Skin epidermis (tissue), 12 donors: ENCODE results near the gene VANGL2.
A peak's percentile ranks its signal among the peaks of the same experiment; 100 is the strongest.
"Not testable (repeated sequence)": the region's sequence is repeated elsewhere in the genome, so short reads cannot be mapped to it uniquely, and the experiment has no call there.

ENCODE experiments used
- H3K27ac ChIP-seq, 21 experiments: fragments of 200-600 bp; sonication (generic) in 11 of 21; one replicate each; pipeline ENCODE4 v1.5.0; 2020; ENCODE audit warnings: mild to moderate bottlenecking in 3 of 21, inconsistent platforms in 2 of 21, moderate library complexity in 2 of 21
- H3K4me3 ChIP-seq, 7 experiments: fragments of 200-600 bp; sonication (generic) in 2 of 7; one replicate each; pipeline ENCODE4 v1.5.0; 2020; ENCODE audit warnings: inconsistent platforms in 2 of 7, mild to moderate bottlenecking in 2 of 7, moderate library complexity in 1 of 7

The VANGL2 gene

DNA sequence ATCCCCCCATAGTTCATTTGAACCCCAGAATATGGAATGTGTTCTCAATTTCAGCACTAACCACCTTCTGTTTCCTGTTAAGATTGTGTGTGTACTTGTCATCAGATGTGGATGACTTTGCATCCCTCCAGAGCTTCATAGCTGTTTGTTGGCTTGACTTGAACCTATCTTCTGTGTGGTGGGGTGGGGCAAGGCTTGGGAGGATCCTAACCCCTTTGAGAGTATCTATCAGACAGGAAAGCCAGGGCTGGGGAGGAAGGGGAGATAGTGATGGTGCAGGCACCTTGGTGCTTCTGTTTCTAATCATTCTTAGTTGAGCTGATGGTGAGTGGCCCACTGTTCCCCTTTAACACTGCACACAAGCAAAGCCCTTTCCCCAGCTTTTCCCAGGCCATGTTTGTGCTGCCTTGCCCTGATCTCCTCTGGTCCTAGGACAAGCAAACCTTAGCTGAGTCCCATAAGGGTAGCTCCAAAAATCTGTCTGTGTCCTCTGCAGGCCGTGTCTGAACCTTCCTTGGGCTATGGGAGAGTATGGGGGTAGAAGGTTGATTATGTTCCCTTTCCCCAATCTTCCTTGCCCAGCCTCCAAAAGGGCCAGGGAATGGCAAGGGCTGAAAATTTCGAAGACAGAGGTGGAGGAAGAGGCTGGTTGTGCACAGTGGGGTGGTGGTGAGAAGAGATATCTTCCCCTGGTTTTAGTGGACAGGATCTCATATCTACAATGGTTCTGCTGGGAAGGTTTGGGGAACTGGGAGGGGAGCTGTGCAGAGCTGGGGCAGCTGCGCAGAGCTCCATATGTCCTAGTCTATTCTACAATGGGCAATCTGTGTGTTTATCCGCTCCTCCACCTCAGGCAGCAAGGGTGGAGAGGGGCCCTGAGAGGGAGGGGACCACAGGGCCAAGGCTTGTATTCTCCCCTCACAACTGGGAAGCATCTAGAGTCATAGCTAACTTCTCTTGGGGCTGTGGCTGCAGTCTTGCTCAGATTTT, 32.1 kb upstream of the VANGL2 start:
- no peak overlapping the region for H3K27ac ChIP-seq
- no peak overlapping the region for H3K4me3 ChIP-seq

DNA sequence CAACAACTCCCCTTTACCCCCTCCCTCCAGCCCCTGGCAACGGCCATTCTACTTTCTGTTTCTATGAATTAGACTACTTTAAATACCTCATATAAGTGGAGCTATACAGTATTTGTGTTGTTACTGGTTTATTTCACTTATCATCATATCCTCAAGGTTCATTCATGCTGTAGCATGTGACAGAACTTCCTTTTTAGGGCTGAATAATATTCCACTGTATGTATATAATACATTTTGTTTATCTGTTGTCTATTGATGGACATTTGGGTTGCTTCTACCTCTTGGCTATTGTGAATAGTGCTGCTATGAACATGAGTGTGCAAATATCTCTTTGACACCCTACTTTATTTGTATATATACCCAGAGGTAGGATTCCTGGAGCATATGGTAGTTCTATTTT, 31.3 kb upstream of the VANGL2 start:
- Histone ChIP-seq H3K4me3 (no peak overlapping the region), H3K27ac (no peak overlapping the region)

DNA sequence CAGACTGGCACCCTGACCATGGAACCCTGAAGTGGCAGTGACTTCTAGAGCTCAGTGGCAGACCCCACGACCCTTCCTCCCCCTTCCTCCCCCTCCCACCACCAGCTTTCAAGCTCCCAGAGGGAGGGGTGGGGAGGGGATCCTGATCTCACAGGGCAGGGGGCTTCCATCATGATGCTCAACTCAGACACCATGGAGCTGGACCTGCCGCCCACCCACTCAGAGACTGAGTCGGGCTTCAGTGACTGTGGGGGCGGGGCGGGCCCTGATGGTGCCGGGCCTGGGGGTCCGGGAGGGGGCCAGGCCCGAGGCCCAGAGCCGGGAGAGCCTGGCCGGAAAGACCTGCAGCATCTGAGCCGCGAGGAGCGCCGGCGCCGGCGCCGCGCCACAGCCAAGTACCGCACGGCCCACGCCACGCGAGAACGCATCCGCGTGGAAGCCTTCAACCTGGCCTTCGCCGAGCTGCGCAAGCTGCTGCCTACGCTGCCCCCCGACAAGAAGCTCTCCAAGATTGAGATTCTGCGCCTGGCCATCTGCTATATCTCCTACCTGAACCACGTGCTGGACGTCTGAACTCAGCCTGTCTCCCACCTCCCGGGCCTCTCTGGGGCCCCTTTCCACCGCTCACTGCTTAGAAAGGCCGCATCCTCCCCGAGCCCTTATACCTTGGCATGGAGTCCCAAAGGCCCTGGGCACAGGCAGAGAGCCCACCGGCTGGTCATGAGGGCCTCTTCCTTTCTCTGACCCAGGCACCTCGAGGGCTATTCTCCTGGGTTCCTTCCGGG, 29.6 kb upstream of the VANGL2 start:
- Histone ChIP-seq H3K27ac (no peak overlapping the region), H3K4me3 (no peak overlapping the region)

DNA sequence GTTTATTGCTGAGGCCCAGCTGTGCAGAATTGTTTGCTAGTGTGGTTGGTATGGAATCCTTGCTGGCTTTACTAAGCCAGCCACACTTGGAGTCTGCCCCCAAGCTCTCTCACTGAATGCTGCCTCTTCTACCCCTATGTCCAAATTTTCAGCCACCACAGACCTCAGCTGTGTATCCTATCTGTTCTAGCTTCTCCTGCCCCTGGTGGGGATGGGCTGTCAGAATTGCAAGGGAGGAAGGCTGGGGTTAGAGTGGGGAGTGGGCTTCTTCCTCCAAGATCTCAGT, 29.1 kb upstream of the VANGL2 start:
- Histone ChIP-seq H3K27ac (no peak overlapping the region), H3K4me3 (no peak overlapping the region)

DNA sequence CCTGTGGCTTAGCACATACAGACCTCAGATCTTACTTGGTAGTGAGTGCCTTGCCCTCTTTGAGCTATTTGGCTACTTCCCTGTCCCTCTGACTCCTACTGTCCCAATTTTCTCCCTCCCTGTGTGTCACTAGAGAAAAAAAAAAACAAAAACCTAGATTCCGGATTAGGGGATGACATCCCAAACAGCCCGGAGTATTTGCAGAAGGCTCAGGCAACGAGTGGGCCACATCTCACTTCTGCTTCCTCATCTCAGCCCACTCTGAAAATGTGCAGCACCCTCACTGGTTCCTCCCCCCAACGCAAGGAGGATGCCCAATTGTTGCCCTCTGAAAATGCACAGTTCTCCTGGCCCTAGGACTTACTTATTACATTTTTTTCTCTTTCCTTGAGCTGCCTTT, 28.6 kb upstream of the VANGL2 start:
- no peak overlapping the region for H3K4me3 ChIP-seq
- no peak overlapping the region for H3K27ac ChIP-seq

DNA sequence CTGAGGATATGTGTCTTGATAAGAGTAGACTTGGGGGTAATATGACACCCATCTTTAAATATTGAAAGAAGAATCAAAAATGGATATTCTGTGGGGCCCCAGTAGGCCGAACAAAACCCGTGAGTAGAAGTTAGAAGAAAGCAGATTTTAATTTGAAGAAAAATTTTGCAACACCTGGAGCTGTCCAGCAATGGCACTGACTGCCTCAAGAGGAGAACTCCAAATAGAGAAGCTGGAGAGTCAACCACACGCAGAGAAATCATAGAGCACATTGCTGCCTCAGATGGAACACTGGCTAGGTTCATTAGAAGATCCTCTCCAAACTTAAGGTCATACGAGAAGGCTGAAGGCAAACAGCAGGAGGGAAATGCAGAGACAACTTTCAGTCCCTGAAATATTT, 26.7 kb upstream of the VANGL2 start:
- Histone ChIP-seq H3K4me3 (no peak overlapping the region), H3K27ac (no peak overlapping the region)

DNA sequence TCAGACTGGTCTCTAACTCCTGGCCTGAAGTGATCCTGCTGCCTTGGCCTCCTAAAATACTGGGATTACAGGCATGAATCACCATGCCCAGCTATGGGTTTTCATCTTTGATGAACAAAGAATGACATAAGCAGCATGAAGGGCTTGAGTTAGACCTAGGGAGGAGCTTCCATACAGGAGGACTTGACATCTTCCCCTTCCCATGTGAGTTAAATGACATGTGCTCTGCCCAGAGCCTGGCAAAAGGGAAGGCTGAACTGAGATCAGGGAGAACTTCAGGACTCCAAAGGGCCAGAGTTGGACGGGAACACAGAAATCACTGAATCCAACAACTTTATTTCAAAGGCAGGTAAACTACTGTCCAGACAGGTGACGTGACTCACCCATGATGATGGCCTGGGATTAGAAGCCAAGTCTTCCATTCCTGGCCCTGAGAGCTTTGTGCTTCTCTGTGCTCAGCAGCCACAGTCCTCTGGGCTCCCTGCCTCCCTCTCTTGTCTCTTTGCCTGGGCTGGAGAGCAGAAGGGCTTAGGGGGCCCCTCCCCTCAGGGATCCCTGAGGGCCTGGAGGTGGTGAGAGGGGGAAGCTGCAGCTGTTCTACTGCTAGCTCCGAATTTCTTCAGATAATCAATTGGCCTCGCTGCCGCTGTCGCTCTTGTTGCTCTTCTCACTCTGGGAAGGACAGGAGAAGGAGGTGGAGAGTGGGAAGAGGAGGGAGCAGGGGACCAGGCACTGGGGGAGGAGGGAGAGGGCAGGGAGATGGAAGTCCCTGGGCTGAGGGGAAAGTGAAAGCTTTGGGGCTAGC, 25.9 kb upstream of the VANGL2 start:
- peak overlapping the region in 6 of 21 experiments; percentile 1 to 48 (median 40) for H3K27ac ChIP-seq
- no peak overlapping the region for H3K4me3 ChIP-seq

DNA sequence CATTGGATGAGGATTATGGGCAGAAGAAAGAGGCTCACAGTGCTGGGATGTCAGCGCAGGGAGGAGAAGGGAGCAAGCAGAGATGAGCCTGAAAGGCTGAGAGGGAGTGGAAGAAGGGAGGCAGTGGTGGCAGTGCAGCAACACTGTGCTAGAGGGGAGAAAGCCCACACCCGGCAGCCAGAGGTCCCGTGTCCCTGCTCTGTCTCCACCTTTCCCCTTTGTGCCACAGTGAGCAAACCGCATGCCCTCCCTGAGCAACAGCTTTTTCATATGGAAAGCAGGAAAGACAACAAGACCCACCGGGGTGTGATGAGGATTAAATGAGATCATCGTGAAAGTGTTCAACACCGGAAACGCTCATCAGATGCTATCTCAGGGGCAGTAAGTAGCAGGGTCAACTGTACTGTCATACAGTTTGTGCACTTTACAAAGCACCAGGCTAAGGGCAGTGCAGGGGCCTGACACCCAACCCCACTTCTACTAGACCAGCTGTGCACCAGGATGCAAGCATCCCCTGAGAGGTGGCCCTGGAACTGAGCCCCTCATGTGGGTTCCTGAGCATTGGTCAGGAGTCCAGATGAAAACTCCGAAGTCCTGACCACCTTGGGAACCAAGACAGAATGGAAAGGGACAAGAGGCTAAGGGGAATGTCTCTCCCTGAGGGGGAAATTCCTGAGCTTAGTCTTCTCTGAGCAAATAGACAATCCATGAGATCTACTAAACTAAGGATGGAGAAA, 24.4 kb upstream of the VANGL2 start:
- Histone ChIP-seq H3K27ac (peak overlapping the region in 11 of 21 experiments; percentile 4 to 55 (median 29)), H3K4me3 (no peak overlapping the region)

DNA sequence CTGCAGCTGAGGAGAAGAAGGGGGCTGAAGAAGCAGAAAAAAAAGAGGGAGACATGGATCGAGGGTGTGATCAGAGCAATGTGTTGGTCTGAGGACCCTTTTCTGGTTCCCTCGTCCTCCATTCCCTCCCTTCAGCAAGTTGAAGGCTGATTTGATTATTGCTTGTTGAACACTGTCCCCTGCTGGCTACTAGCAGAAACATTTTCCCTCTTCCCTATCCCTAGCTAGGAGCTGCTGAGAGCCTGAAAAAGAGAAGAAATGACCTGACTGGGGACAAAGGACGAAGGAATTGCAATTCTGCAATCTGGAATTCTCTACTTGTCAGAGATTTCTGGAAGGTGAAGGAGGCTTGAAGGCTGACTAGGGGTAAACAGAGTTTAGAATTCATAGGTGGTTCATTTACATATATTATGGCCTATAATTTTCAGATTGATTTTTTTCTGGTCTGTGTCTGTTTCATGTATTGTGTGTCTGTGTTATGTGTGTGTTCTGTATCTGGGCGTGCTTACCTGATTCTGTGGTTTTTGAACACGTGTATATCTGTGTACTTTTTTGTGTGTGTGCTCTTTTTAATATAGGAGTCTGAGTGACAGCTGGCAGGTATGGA, 23.7 kb upstream of the VANGL2 start:
- H3K27ac ChIP-seq, result peak overlapping the region in 4 of 21 experiments; percentile 4 to 52 (median 27)
- H3K4me3 ChIP-seq, result no peak overlapping the region

DNA sequence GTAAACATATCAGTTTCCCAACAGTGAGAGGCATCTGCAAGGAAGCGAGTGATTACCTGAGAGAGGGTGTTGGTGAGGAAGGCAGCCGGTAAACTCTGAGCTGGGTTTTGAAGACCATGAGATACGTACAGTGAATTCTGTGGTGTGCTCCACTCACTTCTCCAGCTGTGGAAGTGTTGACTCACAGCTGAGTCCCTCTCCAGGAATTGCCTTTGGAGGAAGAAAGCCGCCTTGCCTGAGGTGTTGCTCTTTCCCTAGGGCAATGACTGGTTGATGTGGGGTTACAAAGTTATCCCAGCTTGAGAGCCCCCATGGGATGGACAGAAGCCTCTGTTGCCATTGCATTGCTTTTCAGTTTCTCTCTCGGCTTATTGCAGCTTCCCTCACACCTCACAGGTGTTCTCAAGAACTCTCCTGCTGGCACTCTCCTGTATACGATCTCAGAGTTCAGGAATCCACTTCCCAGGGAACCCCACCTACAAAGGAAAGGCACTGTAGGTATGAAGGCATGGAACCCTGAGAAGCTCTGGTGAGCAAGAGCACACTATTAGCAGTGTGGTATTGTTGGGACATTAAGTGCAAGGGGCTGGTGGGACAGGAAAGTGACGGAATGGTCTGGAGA, 22.7 kb upstream of the VANGL2 start:
- Histone ChIP-seq H3K27ac (no peak overlapping the region), H3K4me3 (no peak overlapping the region)

DNA sequence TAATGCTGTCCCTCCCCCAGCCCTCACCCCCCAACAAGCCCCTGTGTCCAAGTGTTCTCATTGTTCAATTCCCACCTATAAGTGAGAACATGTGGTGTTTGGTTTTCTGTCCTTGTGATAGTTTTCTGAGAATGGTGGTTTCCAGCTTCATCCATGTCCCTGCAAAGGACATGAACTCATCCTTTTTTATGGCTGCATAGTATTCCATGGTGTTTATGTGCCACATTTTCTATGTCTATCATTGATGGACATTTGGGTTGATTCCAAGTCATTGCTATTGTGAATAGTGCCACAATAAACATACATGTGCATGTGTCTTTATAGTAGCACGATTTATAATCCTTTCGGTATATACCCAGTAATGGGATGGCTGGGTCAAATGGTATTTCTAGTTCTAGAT, 15.6 kb upstream of the VANGL2 start:
- H3K27ac ChIP-seq, H3K4me3 ChIP-seq: not testable (repeated sequence)

DNA sequence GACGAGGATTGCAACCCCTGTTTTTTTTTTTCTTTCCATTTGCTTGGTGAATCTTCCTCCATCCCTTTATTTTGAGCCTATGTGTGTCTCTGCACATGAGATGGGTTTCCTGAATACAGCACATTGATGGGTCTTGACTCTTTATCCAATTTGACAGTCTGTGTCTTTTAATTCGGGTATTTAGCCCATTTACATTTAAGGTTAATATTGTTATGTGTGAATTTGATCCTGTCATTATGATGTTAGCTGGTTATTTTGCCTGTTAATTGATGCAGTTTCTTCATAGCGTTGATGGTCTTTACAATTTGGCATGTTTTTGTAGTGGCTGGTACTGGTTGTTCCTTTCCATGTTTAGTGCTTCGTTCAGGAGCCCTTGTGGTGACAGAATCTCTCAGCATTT, 12.0 kb upstream of the VANGL2 start:
- not testable (repeated sequence) for H3K27ac ChIP-seq, H3K4me3 ChIP-seq

DNA sequence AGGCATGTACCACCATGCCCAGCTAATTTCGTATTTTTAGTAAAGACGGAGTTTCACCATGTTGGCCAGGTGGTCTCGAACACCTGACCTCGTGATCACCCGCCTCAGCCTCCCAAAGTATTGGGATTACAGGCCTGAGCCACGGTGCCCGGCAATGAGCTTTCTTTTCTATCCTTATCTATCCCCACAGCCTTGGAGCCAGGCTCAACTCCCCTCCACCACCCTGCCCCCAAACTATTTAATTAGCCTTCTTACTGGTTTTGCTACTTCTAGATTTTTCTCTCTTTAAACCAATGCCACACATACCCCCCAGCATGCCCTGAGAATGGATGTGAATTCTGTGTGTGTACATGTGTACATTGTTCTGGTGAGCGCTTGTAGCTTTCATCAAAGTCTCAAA, 5.7 kb upstream of the VANGL2 start:
- Histone ChIP-seq H3K4me3 (no peak overlapping the region), H3K27ac (no peak overlapping the region)

DNA sequence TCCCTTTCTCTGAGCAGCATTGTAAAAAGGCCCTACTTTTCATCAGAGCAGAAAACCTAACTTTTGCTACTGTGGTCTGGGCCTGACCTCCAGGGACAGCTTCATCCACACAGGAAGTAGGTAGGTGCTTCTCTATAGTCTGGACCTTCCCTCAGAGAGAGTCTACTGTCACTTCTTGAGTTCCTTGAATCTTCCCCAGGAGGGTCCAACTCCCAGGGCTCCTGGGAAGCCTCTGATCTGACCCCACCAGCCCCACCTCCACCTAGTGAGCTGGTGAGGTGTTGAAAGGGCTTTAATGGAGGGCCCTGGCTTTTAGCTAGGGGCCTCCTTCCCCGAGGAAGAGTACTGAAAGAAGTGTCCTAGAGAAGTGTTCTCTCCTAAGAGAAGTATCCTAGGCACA, 2.7 kb upstream of the VANGL2 start:
- Histone ChIP-seq H3K27ac (no peak overlapping the region), H3K4me3 (no peak overlapping the region)

DNA sequence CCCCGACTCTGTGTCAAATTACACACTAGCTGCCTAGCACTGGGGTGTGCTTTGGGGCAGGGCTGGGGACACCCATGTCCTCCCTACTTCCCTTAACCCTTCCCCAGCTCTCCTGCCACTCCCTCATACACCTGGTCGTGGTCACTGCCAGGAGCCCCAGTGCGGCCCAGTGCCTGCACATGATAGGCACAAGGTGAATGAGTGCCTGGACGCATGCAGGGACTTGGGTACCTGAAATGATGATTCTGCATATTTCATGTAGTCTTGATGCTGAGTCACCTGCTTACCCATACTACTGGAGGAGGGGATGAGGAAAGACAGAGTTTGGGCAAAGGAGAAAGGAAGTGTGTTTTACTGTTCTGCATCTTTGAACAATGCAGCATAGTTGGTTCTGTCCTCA, 1.5 kb upstream of the VANGL2 start:
- no peak overlapping the region for H3K4me3 ChIP-seq
- H3K27ac ChIP-seq, result peak overlapping the region in 2 of 21 experiments; percentile 5 to 90

DNA sequence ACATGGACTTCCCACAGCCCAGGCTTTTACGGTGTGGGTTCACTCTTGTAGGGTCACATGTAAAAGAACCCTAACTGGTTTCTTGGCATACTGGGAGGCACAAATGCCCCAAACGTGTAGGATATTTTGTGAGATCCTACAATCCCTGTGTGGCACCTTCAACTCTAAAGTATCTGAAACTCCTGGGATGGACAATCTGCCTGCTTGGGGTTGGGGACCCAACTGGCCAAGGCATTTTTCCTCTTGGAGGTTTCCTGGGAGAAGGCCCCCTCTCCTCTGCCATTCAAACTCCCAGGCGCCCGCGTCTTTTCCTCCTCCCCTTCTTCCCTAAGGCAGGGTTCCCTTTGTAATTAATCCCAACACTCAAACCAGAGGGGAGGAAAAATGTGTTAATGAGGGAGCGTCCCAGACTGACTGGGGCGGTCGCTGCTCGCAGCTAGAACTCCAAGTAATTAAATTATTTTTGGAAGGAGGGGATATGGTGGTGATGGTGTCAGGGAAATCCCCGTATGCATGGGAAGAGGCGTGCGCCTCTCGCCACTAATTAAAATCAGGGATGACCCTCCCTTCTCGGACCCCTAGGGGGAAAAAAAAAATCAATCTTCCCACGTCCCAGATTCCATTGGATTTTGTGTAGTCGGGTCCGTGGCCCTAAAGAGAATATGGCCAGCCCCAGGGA, 681 bp upstream of the VANGL2 start:
- Histone ChIP-seq H3K27ac (peak overlapping the region in 20 of 21 experiments; percentile 76 to 93 (median 86)), H3K4me3 (peak overlapping the region; percentile 42 to 79 (median 60))

DNA sequence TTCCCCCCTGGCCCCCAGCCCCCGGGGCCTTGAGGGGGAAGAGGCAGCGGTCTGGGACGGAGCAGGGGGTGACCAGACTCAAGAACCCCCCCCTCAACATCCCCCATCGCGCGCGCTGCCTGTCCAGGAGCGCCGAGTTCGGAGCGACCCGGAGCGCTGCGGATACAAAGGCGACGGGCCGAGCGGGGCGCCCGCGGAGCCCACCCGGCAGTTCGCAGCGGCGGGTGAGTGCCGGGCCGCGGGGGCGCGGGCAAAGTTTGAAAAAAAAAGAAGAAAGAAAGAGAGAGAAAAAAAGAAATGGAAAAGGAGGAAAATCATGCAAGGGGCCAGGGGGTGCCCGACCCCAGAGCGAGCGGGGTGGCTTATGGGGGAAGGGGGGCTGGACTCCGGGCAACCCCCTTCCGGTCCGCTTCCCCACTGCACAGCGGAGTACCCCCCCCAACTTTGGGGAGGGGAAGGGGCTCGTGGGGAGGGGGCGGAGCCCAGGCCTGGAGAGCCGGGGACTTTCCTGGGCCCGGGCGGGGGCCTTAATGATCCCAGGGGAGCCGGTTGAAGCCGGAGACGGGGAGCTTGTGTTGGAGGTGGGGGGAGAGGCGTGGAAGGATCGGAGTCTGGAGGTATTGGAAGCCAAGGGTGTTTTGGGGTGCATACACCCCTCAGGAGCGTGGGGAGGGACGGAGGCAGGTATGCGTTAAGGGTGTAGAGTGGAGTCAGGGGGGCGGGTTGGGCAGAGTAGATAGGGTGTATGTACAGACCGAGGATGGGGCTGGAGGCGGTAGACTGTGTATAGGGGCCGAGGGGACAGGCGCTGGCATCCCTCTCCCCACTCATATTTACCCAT, 502 bp downstream of the VANGL2 start:
- peak overlapping the region; percentile 42 to 79 (median 60) for H3K4me3 ChIP-seq
- H3K27ac ChIP-seq, result peak overlapping the region; percentile 33 to 93 (median 86)
